ENCODE data around the gene CFAP73. TPM values are rescaled to one million over a fixed set of nuclear protein-coding genes. Genes with fewer than 3 reads are reported as not detected.

Gene CFAP73
- total and polyA plus RNA-seq, 2 of the 8 experiments (the other 6 are each of a cell fraction or from before 2014, with no cell fraction given): 0.45 to 0.56 TPM

GRCh38 chr12:113109872-113110599, 39.5 kb upstream of the CFAP73 start (continued):
- TF ChIP-seq POLR2AphosphoS5 (IDR thresholded peaks at IDR 0.05; ENCODE audit: low read depth, low read length) (no peak), MAFK (IDR thresholded peaks at IDR 0.05; ENCODE audit: low read depth, low read length) (no peak), CHD7 (IDR thresholded peaks at IDR 0.05; ENCODE audit: insufficient replicate concordance, low read length) (no peak), RBBP5 (IDR thresholded peaks at IDR 0.05; ENCODE audit: borderline replicate concordance, low read depth, low read length) (no peak), HDAC6 (IDR thresholded peaks at IDR 0.05; ENCODE audit: low read depth, low read length) (no peak), POLR2A (IDR thresholded peaks at IDR 0.05; ENCODE audit: control extremely low read depth in 1 of 2, low read depth in 2 of 2, low read length in 2 of 2) (no peak), CHD1 (IDR thresholded peaks at IDR 0.05; ENCODE audit: low read depth, low read length) (no peak)

Measured in H1 (cell line).